NCI-H2196 treated with DMSO at 0.1 percent for 48 hours (cell line): ENCODE data around the gene SPTSSA.

Source experiments
- DNase-seq: peaks from one replicate; lab custom pipeline; 2025; ENCODE audit not compliant: unreplicated experiment; lab: John Stamatoyannopoulos, UW

Gene SPTSSA

GRCh38 chr14:34472706-34473279 is 10.8 kb upstream of the SPTSSA start:
- no peak for DNase-seq

DNA sequence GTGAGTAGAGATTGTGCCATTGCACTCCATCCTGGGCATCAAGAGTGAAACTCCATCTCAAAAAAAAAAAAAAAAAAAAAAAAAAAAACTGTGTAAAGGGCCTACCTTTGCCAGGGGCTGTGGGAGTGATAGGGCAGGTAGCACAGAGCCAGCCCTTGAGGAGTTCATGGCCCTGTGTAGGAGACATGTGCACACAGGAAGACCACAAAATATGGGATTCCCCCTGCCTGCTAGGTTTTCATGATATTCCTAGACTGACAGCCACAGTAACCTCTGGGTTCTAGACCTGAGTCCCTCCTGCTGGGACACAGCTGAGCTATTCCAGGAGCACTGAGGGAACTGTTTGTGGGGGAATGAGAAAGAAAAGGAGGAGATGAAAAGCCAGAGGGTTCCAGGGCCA is 8.3 kb upstream of the SPTSSA start:
- DNase-seq = no peak

GRCh38 chr14:34466691-34467090 is 4.7 kb upstream of the SPTSSA start:
- DNase-seq = no peak

- no peak for DNase-seq
Measured at GRCh38 chr14:34465069-34465859, 3.2 kb upstream of the SPTSSA start.

DNA sequence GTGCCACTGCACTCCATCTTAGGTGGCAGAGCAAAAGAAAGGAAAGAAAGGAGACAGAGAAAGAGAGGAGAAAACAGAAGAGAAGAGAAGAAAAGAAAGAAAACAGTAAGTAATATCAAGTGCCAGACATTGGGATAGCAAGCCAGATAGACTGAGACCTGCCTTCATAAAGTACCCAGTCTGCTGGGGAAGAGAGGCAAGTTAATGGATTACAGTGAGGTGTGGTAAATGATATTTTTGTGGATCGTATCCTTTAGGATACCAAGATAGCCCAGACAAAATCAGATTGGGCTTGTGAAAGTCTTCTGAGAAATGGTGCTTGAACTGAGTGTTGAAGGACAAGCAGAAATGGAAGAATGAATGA is 1.5 kb upstream of the SPTSSA start:
- DNase-seq = no peak

GRCh38 chr14:34461334-34462131 is 507 bp downstream of the SPTSSA start:
- DNase-seq = peak; percentile 27

GRCh38 chr14:34460841-34461240 is 1.2 kb downstream of the SPTSSA start:
- DNase-seq = no peak

- DNase-seq = no peak
Measured at GRCh38 chr14:34460295-34460694, 1.7 kb downstream of the SPTSSA start.

- no peak for DNase-seq
Measured at GRCh38 chr14:34457186-34457585, 4.9 kb downstream of the SPTSSA start.

- DNase-seq = no peak
Measured at GRCh38 chr14:34453226-34453625, 8.8 kb downstream of the SPTSSA start.

DNA sequence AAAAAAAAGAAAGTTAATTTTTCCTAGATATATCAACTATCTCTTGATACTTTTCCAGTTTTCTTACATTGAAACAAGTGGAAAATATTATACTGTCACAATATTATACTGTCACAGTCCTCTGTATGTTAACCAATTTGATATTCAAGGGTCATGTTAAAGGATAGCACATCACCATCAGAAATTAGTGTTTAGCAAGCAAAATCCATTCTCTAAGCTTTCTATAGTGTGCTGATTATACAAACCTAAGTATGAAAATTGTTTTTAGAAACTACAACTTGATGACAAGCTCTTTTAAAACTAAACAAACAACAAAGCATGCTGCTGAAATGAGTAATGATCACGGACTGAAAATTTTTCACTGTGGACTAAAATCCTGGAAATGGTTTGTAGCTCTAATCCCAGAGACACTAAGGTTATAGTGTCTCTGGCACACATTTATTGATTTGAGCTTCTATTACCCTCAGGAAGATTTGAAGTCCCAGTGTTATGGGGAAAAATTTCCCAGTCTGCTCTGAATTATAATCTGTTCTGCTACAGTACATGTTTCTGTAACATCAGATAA is 9.7 kb downstream of the SPTSSA start:
- DNase-seq = no peak

DNA sequence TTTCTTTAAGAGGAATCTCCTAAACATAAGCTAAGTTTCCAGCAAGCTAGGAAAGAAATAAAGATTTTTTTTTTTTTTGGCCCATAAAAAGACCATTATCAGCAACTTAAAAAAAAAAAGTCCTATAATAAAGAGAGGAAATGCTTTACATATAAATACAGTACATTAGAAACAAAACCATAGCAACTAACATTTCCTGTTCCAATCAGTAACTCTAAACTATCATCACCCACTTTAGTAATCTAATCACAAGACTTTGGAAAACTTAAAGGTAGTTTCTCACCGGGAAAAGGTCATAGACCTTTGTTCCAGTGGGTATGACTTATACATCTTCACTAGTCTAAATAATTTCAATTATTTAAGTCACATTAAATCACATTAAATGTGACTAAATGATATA is 11.1 kb downstream of the SPTSSA start:
- no peak for DNase-seq

GRCh38 chr14:34450542-34450915 is 11.5 kb downstream of the SPTSSA start:
- peak; percentile 14 for DNase-seq

- no peak for DNase-seq
Measured at GRCh38 chr14:34449819-34450541, 12.1 kb downstream of the SPTSSA start.

DNA sequence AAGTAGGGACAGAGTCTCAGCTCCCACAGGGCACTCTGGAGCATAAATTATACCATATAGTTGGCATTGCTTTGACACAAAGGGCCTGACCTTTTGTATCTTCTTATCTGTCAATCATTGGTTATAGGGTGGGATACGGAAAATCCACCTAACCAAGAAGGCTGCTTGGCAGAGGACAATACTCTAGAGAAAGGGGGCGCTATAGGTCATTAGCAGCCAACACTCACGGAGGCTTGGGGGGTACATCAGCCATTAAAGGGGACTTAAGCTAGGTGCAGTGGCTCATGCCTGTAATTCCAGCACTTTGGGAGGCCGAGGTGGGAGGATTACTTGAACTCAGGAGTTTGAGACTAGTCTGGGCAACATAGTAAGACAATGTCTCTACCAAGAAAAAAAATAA is 22.9 kb downstream of the SPTSSA start:
- no peak for DNase-seq

- DNase-seq = no peak
Measured at GRCh38 chr14:34438438-34438837, 23.6 kb downstream of the SPTSSA start.

DNA sequence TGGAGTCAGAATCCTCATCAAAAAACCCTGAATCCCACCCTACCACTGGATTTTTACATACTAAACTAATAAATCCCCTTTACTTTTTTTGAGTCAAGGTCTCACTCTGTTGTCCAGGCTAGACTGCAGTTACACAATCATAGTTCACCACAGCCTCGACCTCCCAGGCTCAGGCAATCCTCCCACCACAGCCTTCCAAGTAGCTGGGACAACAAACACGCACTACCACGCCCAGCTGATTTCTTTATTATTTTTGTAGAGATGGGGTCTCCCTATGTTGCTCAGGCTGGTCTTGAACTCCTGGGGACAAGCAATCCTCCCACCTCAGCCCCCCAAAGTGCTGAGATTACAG is 24.3 kb downstream of the SPTSSA start:
- no peak for DNase-seq

- no peak for DNase-seq
Measured at GRCh38 chr14:34436960-34437728, 24.9 kb downstream of the SPTSSA start.

DNA sequence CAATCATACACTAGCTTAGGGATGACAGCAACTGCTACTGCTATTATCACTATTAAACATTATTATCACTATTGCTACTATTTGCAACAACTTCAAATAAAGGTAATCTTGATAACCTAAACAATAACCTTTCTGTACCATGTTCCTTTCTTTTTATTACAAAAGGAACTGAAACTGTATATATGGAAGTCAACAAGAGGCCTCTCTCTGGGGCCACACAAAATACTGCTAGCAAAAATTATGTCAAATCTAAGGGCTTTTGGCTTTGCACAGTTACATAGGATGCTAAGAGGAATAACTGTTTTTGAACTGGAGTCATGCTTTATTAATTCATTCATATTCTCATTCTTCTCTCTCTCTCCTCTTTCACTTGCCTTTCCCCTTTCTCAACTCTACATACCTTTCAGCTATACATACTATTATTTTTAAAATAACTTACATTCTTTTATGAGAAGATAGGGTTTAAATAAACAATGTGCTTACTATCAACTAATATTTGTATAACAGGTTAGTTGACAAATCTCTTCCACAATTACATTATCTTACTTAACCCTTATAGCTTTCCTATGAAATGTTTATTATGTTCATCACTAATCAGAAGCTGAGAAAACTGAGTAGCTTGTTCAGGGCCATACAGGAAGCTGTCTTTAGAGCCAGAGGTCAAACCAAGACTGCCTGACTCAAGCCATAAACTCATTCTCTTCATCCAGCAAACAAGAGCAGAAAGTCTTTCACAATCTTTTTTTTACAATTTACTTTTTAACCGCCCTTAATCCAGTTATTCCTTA is 25.7 kb downstream of the SPTSSA start:
- no peak for DNase-seq

DNA sequence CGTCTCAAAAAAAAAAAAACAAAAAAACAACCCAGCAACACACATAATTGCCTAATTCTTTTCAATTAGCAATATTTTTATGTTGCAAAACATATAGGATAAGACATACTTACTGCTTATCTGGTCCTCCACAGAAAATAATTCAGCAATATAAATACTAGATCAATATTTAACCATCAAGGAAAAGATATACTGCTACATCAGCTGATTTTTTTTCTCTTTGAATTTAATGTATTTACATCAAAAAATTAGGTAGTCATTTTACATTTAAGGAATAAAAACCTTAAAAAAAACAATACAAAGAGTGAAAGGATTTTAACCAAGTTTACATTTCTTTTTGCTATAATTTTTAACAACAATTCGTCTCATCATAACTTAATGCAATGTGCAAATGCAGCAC is 28.1 kb downstream of the SPTSSA start:
- no peak for DNase-seq
